Gastroesophageal sphincter (tissue), 4 donors: ENCODE measurements around the gene IFITM5. TPM values are rescaled to one million over a fixed set of nuclear protein-coding genes. Genes with fewer than 3 reads are reported as not detected.

Source experiments
- ATAC-seq: fragments of 150-250 bp; one replicate; pipeline ENCODE4 v1.9.1; 2016; ENCODE audit warnings: mild to moderate bottlenecking, moderate library complexity
- H3K27ac ChIP-seq, 4 donors: fragments of 200-600 bp; sonication (generic) in 3 of 4; 1 replicate in 3 of 4; 2 replicates in 1 of 4; pipeline ENCODE4 v1.5.1; 2016 to 2019
- H3K27me3 ChIP-seq: fragments of 200-600 bp; sonication (generic); one replicate; pipeline ENCODE4 v1.5.1; 2019
- H3K36me3 ChIP-seq, 2 donors: fragments of 200-600 bp; sonication (generic); one replicate each; pipeline ENCODE4 v1.5.1; 2019; ENCODE audit warnings: control low read depth in 1 of 2
- H3K4me1 ChIP-seq, 3 donors: fragments of 200-600 bp; sonication (generic); 1 replicate in 2 of 3; 2 replicates in 1 of 3; pipeline ENCODE4 v1.5.1; 2016 to 2019; ENCODE audit warnings: control low read depth in 2 of 3
- H3K4me3 ChIP-seq, 2 donors: fragments of 200-600 bp; sonication (generic); one replicate each; pipeline ENCODE4 v1.5.1; 2019; ENCODE audit warnings: mild to moderate bottlenecking in 1 of 2, moderate library complexity in 1 of 2
- H3K9me3 ChIP-seq, 3 donors: fragments of 200-600 bp; sonication (generic); one replicate each; pipeline ENCODE4 v1.5.1; 2017 to 2019; ENCODE audit warnings: control low read depth in 2 of 3
- CTCF ChIP-seq, 4 experiments: fragments of 200-600 bp in 2 of 4; fragments of 450-650 bp in 2 of 4; sonication (generic) in 1 of 4; IDR thresholded peaks; one replicate each; pipeline ENCODE4 v1.5.1; 2017 to 2019; ENCODE audit warnings: antibody characterized with exemption in 4 of 4, mild to moderate bottlenecking in 2 of 4, moderate library complexity in 2 of 4
- EP300 ChIP-seq: sonication (generic); formaldehyde crosslinking; IDR thresholded peaks from one replicate; pipeline ENCODE4 v1.6.1; 2017; ENCODE audit warnings: antibody characterized with exemption, mild to moderate bottlenecking
- POLR2A ChIP-seq, 2 donors: fragments of 450-650 bp; IDR thresholded peaks; one replicate each; pipeline ENCODE4 v1.6.1; 2017; ENCODE audit warnings: antibody characterized with exemption in 2 of 2, mild to moderate bottlenecking in 2 of 2, moderate library complexity in 1 of 2
- POLR2AphosphoS5 ChIP-seq: sonication (generic); formaldehyde crosslinking; IDR thresholded peaks from one replicate; pipeline ENCODE4 v1.6.1; 2017; ENCODE audit warnings: antibody characterized with exemption
- WGBS, 2 donors: methylation state at CpG; one replicate each; pipeline ENCODE4 v1.1.5; 2018; ENCODE audit warnings: low coverage in 1 of 2; 5-methylcytosine and 5-hydroxymethylcytosine counted together
- total RNA-seq, 4 donors: library from RNA; depleted of rRNA; stranded (reverse); fragments of >200 nt; gene quantifications; one replicate each; pipeline ENCODE4 v1.1.0, GENCODE V29; 2016

IFITM5 gene
- total RNA-seq, 4 donors from 2014 or later, result not detected

DNA sequence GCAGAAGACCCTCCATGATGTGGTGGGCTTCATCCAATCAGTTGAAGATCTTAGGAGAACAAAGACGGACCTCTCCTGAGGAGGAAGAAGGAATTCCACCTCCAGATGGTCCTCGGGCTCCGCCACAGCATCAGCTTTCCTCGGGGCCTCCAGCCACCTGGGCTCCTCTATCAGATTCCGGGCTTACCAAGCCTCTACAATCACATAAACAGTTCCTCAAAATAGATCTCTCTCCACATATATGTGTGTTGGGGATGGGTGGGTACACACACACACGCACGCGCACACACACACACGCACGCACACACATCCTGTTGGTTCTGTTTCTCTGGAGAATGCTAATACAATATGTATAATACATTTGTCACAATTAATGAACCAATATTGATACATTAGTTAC, 39.9 kb downstream of the IFITM5 start:
- 76 to 80% methylated on average over 7 to 9 of the region's 10 CpGs for WGBS, 2 donors
- Histone ChIP-seq H3K27me3 (peaks cover 15% of the 10 kb centered on the region), H3K9me3 (peaks cover 0 to 8% (median 0%) of the 10 kb centered on the region in 3 donors), H3K4me1 (no peaks in the 10 kb centered on the region), H3K27ac (no peak overlapping the region), H3K36me3 (no peaks in the 10 kb centered on the region), H3K4me3 (no peak overlapping the region)
- no peak for TF ChIP-seq POLR2A (IDR thresholded peaks at IDR 0.05)
- no peak for TF ChIP-seq POLR2AphosphoS5
- TF ChIP-seq CTCF (IDR thresholded peaks at IDR 0.05), result no peak
- TF ChIP-seq EP300, result no peak
- ATAC-seq, result no peak

- peaks cover 0 to 8% (median 0%) of the 10 kb centered on the region in 3 donors for H3K9me3 ChIP-seq
- no peaks in the 10 kb centered on the region for H3K4me1 ChIP-seq
- no peak overlapping the region for H3K27ac ChIP-seq
- H3K27me3 ChIP-seq, result peaks cover 15% of the 10 kb centered on the region
- TF ChIP-seq CTCF (IDR thresholded peaks at IDR 0.05) (peak in 1 of 4 experiments; percentile 7), EP300 (no peak)
- H3K4me3 ChIP-seq, result no peak overlapping the region
- H3K36me3 ChIP-seq, result peaks cover 0 to 11% of the 10 kb centered on the region in 2 donors
- ATAC-seq, result no peak
- WGBS, 2 donors, result 73% methylated on average over 8 of the region's 15 CpGs; no CpG with 5 or more reads in 1 of the 2 donors
These were observed 41.4 kb downstream of the IFITM5 start for GRCh38 chr11:257766-258493.

GRCh38 chr11:256952-257737, 42.2 kb downstream of the IFITM5 start:
- peaks cover 0 to 19% of the 10 kb centered on the region in 2 donors for H3K36me3 ChIP-seq
- 60 to 80% methylated on average over 1 to 3 of the region's 14 CpGs for WGBS, 2 donors
- no peak overlapping the region for H3K27ac ChIP-seq
- peaks cover 15% of the 10 kb centered on the region for H3K27me3 ChIP-seq
- no peak for ATAC-seq
- no peak overlapping the region for H3K4me3 ChIP-seq
- H3K9me3 ChIP-seq, result peaks cover 0 to 8% (median 0%) of the 10 kb centered on the region in 3 donors
- no peaks in the 10 kb centered on the region for H3K4me1 ChIP-seq
- TF ChIP-seq POLR2AphosphoS5 (no peak), CTCF (IDR thresholded peaks at IDR 0.05) (no peak), POLR2A (IDR thresholded peaks at IDR 0.05) (no peak), EP300 (no peak)

- no peak for TF ChIP-seq POLR2AphosphoS5
- no peak for TF ChIP-seq CTCF (IDR thresholded peaks at IDR 0.05)
- no peak for TF ChIP-seq EP300
- no peak for TF ChIP-seq POLR2A (IDR thresholded peaks at IDR 0.05)
These were observed 43.5 kb downstream of the IFITM5 start for GRCh38 chr11:255816-256215.

More at GRCh38 chr11:255816-256215, 43.5 kb downstream of the IFITM5 start:
- no peaks in the 10 kb centered on the region for H3K4me1 ChIP-seq
- no peak overlapping the region for H3K4me3 ChIP-seq
- no peaks in the 10 kb centered on the region for H3K9me3 ChIP-seq
- 73 to 93% methylated on average over 2 of the region's 2 CpGs for WGBS, 2 donors
- peaks cover 4 to 32% of the 10 kb centered on the region in 2 donors for H3K36me3 ChIP-seq
- H3K27ac ChIP-seq, result no peak overlapping the region
- peaks cover 15% of the 10 kb centered on the region for H3K27me3 ChIP-seq
- ATAC-seq, result no peak
